KMS-11 (cell line): Measurements from ENCODE around the gene PAPOLB.
"Not testable (repeated sequence)": the region's sequence is repeated elsewhere in the genome, so short reads cannot be mapped to it uniquely, and the experiment has no call there.

Experiments
- H2AFZ ChIP-seq: fragments of 200-600 bp; sonication (generic); 2 replicates; pipeline ENCODE4 v1.6.1; 2016; ENCODE audit warnings: antibody characterized with exemption, mixed run types, low read depth
- H3K27ac ChIP-seq: fragments of 200-600 bp; sonication (generic); 2 replicates; pipeline ENCODE4 v1.6.1; 2016; ENCODE audit warnings: mild to moderate bottlenecking, mixed run types
- H3K27me3 ChIP-seq: fragments of 200-600 bp; sonication (generic); 2 replicates; pipeline ENCODE4 v1.6.1; 2017; ENCODE audit warnings: mild to moderate bottlenecking, low read depth, mixed run types, moderate library complexity; ENCODE audit not compliant: insufficient read depth
- H3K36me3 ChIP-seq: fragments of 200-600 bp; sonication (generic); 2 replicates; pipeline ENCODE4 v1.6.1; 2017; ENCODE audit warnings: mild to moderate bottlenecking, mixed run types; ENCODE audit not compliant: insufficient read depth
- H3K4me1 ChIP-seq: fragments of 200-600 bp; sonication (generic); 2 replicates; pipeline ENCODE4 v1.6.1; 2016; ENCODE audit warnings: mild to moderate bottlenecking, low read depth, mixed run types; ENCODE audit not compliant: poor library complexity, severe bottlenecking
- H3K4me2 ChIP-seq: fragments of 200-600 bp; sonication (generic); 2 replicates; pipeline ENCODE4 v1.7.0; 2016; ENCODE audit warnings: mild to moderate bottlenecking, mixed run types
- H3K4me3 ChIP-seq: fragments of 200-600 bp; sonication (generic); IDR thresholded peaks from 2 replicates; pipeline ENCODE4 v1.6.1; 2017; ENCODE audit warnings: low read depth, low read length, mixed read lengths; ENCODE audit not compliant: insufficient read depth
- H3K79me2 ChIP-seq: fragments of 200-600 bp; sonication (generic); 2 replicates; pipeline ENCODE4 v1.6.1; 2016; ENCODE audit warnings: low read depth, mixed run types; ENCODE audit not compliant: insufficient read depth
- H3K9ac ChIP-seq: fragments of 200-600 bp; sonication (generic); 2 replicates; pipeline ENCODE4 v1.6.1; 2016; ENCODE audit warnings: mild to moderate bottlenecking, mixed run types
- H4K20me1 ChIP-seq: fragments of 200-600 bp; sonication (generic); 2 replicates; pipeline ENCODE4 v1.6.1; 2016; ENCODE audit warnings: mild to moderate bottlenecking, mixed run types; ENCODE audit not compliant: insufficient read depth
- TF ChIP-seq, protein P1 (sequence below): fragments of 200-600 bp; sonication (generic); conservative IDR thresholded peaks from 2 replicates; pipeline ENCODE4 v1.6.1; 2017; ENCODE audit warnings: low read depth, mild to moderate bottlenecking, antibody characterized with exemption, low read length, moderate library complexity, mixed read lengths

The PAPOLB gene

DNA sequence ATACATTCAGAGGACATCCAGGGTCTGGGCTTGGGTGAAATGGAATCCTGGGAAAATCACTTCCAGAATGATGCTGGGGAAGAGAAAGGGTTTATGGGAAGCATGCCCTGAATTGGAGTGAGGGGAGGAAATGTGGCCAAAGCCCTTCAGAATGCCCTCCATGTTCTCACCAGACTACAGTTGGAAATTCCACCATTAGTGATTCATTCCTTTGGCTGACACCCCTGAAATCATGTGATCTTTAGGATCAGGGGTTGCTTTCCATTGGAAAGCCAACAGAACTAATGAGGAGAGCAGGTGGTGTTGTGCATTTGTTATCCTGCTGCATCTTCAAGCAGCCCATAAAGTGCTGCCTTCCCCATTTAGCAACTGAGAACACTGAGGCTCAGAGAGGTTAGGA, 42.5 kb upstream of the PAPOLB start:
- Histone ChIP-seq H2AFZ (no peak overlapping the region), H3K4me3 (no peak overlapping the region), H3K36me3 (no peaks in the 10 kb centered on the region), H3K4me1 (no peaks in the 10 kb centered on the region), H3K79me2 (no peaks in the 10 kb centered on the region), H4K20me1 (no peaks in the 10 kb centered on the region), H3K27ac (no peak overlapping the region), H3K27me3 (no peaks in the 10 kb centered on the region), H3K4me2 (no peak overlapping the region), H3K9ac (no peak overlapping the region)
- TF ChIP-seq, protein P1, sequence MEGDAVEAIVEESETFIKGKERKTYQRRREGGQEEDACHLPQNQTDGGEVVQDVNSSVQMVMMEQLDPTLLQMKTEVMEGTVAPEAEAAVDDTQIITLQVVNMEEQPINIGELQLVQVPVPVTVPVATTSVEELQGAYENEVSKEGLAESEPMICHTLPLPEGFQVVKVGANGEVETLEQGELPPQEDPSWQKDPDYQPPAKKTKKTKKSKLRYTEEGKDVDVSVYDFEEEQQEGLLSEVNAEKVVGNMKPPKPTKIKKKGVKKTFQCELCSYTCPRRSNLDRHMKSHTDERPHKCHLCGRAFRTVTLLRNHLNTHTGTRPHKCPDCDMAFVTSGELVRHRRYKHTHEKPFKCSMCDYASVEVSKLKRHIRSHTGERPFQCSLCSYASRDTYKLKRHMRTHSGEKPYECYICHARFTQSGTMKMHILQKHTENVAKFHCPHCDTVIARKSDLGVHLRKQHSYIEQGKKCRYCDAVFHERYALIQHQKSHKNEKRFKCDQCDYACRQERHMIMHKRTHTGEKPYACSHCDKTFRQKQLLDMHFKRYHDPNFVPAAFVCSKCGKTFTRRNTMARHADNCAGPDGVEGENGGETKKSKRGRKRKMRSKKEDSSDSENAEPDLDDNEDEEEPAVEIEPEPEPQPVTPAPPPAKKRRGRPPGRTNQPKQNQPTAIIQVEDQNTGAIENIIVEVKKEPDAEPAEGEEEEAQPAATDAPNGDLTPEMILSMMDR = no peak

DNA sequence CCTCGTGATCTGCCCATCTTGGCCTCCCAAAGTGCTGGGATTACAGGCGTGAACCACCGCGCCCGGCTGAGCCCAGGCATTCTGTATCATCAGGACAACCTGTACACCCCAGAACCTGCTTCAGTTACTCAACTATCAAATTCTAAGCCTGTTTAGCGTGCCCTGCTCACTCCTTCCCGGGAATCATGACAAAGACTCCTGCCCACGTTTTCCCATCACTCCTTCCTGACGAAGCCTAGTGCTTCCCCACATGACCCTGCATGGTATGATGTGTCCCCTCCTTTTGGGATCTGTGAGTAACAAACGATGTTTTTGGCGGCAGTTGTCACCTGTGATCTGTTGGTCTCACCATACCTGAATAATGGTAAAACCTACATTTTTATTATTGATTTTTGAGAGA, 33.9 kb upstream of the PAPOLB start:
- Histone ChIP-seq H3K36me3 (no peaks in the 10 kb centered on the region), H3K4me2 (no peak overlapping the region), H3K4me3 (no peak overlapping the region), H3K4me1 (no peaks in the 10 kb centered on the region), H3K27me3 (no peaks in the 10 kb centered on the region), H2AFZ (no peak overlapping the region), H4K20me1 (no peaks in the 10 kb centered on the region), H3K27ac (no peak overlapping the region), H3K9ac (no peak overlapping the region), H3K79me2 (no peaks in the 10 kb centered on the region)
- TF ChIP-seq, protein P1 = no peak

DNA sequence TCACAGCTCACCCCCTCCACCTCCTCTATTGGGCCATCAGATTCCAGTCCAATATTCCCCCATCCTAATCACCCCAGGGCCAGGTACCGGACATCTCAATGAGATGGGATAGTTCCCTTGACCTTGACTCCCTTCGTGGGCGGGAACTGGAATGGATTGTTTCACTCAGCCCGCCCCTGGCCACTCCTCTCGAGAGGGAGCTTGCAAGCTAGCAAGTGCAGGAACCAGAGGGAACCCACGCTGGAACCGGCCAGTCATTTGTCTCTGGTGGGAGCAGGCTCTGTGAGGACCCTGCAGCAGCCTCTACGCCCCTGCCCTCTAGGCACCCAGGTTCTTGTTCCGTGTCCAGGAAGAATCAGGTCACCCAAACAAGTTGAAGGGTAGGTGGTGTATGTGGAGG, 32.7 kb upstream of the PAPOLB start:
- Histone ChIP-seq H3K36me3 (no peaks in the 10 kb centered on the region), H3K27me3 (no peaks in the 10 kb centered on the region), H3K4me3 (no peak overlapping the region), H3K79me2 (no peaks in the 10 kb centered on the region), H3K4me2 (no peak overlapping the region), H2AFZ (no peak overlapping the region), H3K9ac (no peak overlapping the region), H3K4me1 (no peaks in the 10 kb centered on the region), H4K20me1 (no peaks in the 10 kb centered on the region), H3K27ac (no peak overlapping the region)
- TF ChIP-seq, protein P1 = no peak

DNA sequence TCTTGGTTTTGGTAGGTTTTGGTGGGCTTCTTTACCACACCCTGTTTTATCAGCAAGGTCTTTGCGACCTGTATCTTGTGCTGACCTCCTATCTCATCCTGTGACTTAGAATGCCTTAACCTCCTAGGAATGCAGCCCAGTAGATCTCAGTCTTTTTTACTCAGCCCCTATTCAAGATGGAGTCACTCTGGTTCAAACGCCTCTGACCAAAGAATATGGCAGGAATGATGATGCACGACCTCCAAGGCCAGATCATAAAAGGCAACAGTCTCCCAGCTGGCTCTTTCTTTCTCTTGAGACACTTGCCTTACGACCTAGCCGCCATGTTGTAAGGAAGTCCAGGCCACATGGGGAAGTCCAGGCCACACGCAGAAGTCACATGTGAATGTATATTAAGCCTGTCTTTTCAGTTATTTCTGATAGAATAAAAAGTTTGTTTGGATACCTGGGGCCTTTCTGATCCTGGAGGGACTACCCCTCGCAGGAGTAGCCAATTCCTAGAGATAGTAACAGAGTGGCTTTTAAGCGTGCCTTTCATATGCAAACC, 32.2 kb upstream of the PAPOLB start:
- Histone ChIP-seq H3K27me3 (no peaks in the 10 kb centered on the region), H3K4me2 (no peak overlapping the region), H4K20me1 (no peaks in the 10 kb centered on the region), H2AFZ (no peak overlapping the region), H3K9ac (no peak overlapping the region), H3K4me3 (no peak overlapping the region), H3K27ac (no peak overlapping the region), H3K36me3 (no peaks in the 10 kb centered on the region), H3K79me2 (no peaks in the 10 kb centered on the region), H3K4me1 (no peaks in the 10 kb centered on the region)
- TF ChIP-seq, protein P1 = no peak

DNA sequence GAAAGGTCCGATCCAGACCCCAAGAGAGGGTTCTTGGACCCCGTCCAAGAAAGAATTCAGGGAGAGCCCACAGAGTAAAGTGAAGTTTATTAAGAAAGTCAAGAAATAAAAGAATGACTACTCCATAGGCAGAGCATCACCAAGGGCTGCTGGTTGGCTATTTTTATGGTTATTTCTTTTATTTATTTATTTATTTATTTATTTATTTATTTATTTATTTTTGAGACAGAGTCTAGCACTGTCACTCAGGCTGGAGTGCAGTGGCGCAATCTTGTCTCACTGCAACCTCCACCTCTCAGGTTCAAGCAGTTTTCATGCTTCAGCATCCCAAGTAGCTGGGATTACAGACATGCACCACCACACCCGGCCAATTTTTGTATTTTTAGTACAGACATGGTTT, 31.4 kb upstream of the PAPOLB start:
- not testable (repeated sequence) for H3K36me3 ChIP-seq, H3K27me3 ChIP-seq, H4K20me1 ChIP-seq, H2AFZ ChIP-seq, H3K27ac ChIP-seq, H3K4me1 ChIP-seq, H3K79me2 ChIP-seq, H3K4me3 ChIP-seq, H3K4me2 ChIP-seq, H3K9ac ChIP-seq

DNA sequence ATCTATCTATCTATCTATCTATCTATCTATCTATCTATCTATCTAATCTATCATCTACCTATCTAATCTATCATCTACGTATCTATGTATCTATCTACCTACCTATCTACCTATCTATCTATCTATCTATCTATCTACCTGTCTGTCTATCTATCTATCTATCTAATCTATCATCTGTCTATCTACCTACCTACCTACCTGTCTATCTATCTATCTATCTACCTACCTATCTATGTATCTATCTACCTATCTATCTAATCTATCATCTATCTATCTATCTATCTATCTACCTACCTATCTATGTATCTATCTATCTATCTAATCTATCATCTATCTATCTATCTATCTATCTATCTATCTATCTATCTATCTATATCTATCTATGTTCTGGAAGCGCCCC, 29.7 kb upstream of the PAPOLB start:
- not testable (repeated sequence) for H3K4me1 ChIP-seq, H4K20me1 ChIP-seq, H3K79me2 ChIP-seq, H3K36me3 ChIP-seq, H2AFZ ChIP-seq, H3K27ac ChIP-seq, H3K4me3 ChIP-seq, H3K4me2 ChIP-seq, H3K9ac ChIP-seq, H3K27me3 ChIP-seq
